ENCODE results near the gene KCNMA1. TPM values are rescaled to one million over a fixed set of nuclear protein-coding genes. Genes with fewer than 3 reads are reported as not detected.
"Not testable (repeated sequence)": the region's sequence is repeated elsewhere in the genome, so short reads cannot be mapped to it uniquely, and the experiment has no call there.

The KCNMA1 gene
- total RNA-seq, 1 experiment from 2014 or later: 139 TPM

- no peak for DNase-seq (ENCODE audit: low read depth)
These were observed 238.4 kb downstream of the KCNMA1 start for GRCh38 chr10:77398986-77399755.

GRCh38 chr10:77398558-77398957 lies 239.1 kb downstream of the KCNMA1 start:
- DNase-seq (ENCODE audit: low read depth): no peak

DNA sequence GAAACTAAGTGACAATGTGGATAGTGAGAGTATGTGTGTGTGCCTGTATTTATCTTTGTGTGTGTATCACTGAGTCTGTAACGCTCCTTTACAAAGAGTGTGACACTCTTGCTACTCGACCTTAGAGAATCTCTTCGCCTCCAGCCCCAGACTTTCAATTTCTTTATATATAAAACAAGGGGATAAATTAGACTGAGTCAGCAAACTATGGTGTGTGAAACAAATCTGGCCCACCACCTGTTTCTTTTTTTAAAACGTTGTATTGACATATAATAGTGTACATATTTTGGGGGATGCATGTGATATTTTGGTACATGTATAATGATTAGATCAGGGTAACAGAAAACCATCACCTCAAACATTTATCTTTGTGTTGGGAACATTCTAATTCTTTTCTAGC lies 240.5 kb downstream of the KCNMA1 start:
- DNase-seq (ENCODE audit: low read depth): no peak

GRCh38 chr10:77396290-77396689 lies 241.3 kb downstream of the KCNMA1 start:
- no peak for DNase-seq (ENCODE audit: low read depth)

DNA sequence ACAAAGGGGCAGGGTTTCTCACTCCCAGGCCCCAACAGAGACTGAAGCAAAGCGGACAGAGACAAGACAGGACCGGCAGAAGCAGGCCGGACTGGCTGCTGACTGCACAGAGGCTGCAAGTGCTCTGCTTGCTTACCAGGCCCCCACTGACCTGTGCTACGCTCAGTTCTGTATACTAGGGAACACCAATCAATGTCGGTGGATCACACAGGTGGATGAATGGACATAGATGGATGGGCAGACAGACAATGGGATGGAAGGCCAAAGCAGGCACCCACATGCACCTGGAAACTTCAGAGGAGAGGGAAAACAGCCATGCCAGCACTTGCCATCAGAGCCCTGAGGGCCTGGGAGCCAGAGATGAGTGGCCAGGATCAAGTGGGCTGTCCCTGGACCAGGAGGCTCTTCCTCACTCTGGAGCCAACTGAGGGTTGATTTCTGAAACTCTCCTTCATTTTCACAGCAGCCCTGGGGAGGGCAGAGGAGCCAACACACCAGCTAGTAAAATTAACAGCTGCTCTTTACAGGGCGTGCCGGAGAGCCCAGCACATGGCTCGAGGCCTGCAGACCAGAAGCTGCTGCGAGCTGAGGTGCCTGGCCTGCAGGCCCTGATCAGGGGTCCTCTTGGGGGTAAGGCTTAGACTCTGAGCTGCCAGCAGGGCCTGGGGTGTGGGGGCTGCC lies 243.6 kb downstream of the KCNMA1 start:
- DNase-seq (ENCODE audit: low read depth): no peak

- DNase-seq (ENCODE audit: low read depth): no peak
These were observed 244.2 kb downstream of the KCNMA1 start for GRCh38 chr10:77393411-77393810.

- DNase-seq (ENCODE audit: low read depth): peak; percentile 100
These were observed 244.8 kb downstream of the KCNMA1 start for GRCh38 chr10:77392851-77393250.

DNA sequence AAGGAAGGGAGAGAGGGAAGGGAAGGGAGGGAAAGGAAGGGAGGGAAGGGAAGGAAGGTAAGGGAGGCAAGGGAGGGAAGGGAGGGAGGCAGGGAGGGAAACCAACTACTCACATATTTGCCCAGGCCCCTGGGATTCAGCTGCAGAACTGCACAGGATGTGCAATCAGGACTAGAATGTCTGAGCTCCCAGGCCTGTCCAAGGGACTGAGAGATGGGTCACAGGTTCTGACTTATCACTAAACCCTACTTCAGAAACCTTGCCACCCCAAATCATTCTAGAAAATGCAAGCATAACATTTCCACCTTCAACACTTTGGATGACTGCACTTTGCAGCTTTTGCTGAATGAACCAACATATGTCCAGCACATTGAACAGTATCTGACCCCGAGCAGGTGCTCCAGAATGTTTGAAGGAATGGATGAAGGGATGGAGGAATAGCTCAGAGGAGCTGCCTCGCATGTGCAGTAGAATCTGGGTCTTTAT lies 245.3 kb downstream of the KCNMA1 start:
- peak; percentile 87 for DNase-seq (ENCODE audit: low read depth)

GRCh38 chr10:77391605-77392235 lies 245.9 kb downstream of the KCNMA1 start:
- DNase-seq (ENCODE audit: low read depth): peak; percentile 91

- DNase-seq (ENCODE audit: low read depth): no peak
These were observed 247.1 kb downstream of the KCNMA1 start for GRCh38 chr10:77390481-77390891.

DNA sequence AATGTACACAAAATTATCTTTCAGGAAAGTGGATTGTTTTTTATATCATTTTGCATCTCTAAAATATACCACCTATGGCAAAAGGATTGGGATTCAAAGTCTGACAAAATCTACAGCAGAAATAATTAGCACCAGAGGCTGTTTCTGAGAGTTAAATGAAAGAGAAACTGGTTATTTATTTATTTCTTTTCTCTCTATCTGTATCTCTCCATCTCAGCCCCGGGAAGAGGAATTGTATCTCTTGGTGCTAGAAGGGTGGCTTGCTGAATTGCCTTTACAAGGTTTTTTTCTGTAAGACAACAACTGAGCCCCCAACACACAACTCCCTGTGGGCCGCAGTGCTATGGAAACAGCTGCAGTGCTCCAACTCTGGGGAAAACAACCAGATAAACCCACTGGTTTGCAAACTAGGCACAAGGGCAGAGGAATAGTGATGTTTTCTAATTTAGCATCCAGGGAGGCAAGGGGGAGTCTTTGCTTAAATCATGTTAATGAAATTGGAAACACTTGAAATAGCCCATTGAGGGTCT lies 249.0 kb downstream of the KCNMA1 start:
- DNase-seq (ENCODE audit: low read depth): no peak

- DNase-seq (ENCODE audit: low read depth): not testable (repeated sequence)
These were observed 249.9 kb downstream of the KCNMA1 start for GRCh38 chr10:77387701-77388100.

- no peak for DNase-seq (ENCODE audit: low read depth)
These were observed 250.4 kb downstream of the KCNMA1 start for GRCh38 chr10:77387247-77387646.

GRCh38 chr10:77386838-77387237 lies 250.8 kb downstream of the KCNMA1 start:
- peak; percentile 96 for DNase-seq (ENCODE audit: low read depth)

GRCh38 chr10:77386365-77386764 lies 251.2 kb downstream of the KCNMA1 start:
- no peak for DNase-seq (ENCODE audit: low read depth)

- no peak for DNase-seq (ENCODE audit: low read depth)
These were observed 252.3 kb downstream of the KCNMA1 start for GRCh38 chr10:77385315-77385714.

DNA sequence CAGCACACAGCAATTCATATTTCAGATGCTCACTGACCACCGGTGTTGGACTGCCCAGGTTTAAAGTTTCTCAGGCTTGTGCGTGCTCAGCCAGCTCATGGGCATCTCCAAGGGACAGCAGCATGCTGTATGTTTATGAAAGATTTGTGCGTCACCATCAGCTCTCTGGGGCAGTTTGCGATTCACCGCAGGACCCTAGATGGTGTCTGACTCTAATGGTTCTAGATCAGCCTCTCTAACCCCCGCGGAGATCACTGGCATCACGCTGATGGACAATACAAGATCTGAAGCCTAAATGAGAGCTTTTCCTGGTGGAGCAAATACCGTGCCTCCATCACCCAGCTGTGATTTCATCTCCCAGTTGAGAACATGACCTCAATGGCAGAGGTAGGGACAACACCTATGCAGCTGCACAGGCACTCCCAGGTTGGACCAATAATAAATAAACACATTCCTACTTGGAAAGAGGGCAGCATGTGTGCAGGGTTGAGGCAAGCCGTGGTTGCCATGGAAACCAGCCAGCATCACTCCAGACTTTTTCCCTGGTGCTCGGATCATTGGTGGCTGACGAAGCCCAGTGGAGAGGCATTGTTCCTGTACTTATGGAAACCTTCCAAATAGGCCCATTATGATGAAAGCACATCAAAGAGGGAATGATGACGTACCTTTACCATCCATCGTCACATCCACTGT lies 253.6 kb downstream of the KCNMA1 start:
- DNase-seq (ENCODE audit: low read depth): no peak

DNA sequence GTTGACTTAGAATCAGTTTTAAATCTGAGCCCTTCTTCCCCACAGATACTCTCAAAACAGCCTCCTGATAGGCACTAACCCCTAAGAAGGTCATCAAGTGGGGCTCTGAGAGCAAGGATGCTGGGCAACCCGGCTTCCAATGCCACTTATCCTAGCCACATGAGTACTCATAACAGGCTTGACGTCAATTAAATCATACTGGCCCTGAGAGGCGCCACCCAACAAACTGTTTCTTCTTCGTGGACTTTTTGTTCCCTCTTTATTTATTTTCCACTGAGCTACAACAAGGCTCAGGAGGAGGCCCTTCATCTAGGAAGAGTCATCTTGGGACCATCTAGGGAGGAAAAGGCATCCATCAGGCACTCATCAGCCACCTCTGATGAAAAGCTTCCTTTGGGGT lies 255.9 kb downstream of the KCNMA1 start:
- DNase-seq (ENCODE audit: low read depth): no peak

GRCh38 chr10:77380723-77381122 lies 256.9 kb downstream of the KCNMA1 start:
- no peak for DNase-seq (ENCODE audit: low read depth)

- DNase-seq (ENCODE audit: low read depth): peak; percentile 63
These were observed 257.4 kb downstream of the KCNMA1 start for GRCh38 chr10:77380191-77380590.

All from HT1080 (cell line).